NCI-H2196 treated with DMSO at 0.1 percent for 48 hours (cell line): ENCODE results near the gene GBP1.
"Not testable (repeated sequence)": the region's sequence is repeated elsewhere in the genome, so short reads cannot be mapped to it uniquely, and the experiment has no call there.

Experiments
- DNase-seq: peaks from one replicate; lab custom pipeline; 2025; ENCODE audit not compliant: unreplicated experiment; lab: John Stamatoyannopoulos, UW

Gene GBP1

GRCh38 chr1:89060091-89060490, 4.9 kb downstream of the GBP1 start:
- no peak for DNase-seq

DNA sequence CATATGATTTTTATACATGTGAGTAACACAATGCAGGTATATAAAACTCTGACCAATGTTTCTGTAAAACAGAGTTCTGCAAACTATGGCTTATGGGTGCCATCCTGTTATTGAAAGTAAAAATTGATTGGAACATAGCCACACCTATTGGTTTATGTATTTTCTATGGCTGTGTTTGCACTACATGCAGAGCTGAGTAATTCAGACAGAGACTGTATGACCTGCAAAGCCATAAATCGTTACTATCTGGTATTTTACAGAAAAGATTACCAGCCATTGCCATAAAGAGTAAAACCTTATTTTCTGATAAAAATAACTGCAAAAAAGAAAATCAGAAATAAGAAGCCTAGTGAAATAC, 13.1 kb downstream of the GBP1 start:
- no peak for DNase-seq

DNA sequence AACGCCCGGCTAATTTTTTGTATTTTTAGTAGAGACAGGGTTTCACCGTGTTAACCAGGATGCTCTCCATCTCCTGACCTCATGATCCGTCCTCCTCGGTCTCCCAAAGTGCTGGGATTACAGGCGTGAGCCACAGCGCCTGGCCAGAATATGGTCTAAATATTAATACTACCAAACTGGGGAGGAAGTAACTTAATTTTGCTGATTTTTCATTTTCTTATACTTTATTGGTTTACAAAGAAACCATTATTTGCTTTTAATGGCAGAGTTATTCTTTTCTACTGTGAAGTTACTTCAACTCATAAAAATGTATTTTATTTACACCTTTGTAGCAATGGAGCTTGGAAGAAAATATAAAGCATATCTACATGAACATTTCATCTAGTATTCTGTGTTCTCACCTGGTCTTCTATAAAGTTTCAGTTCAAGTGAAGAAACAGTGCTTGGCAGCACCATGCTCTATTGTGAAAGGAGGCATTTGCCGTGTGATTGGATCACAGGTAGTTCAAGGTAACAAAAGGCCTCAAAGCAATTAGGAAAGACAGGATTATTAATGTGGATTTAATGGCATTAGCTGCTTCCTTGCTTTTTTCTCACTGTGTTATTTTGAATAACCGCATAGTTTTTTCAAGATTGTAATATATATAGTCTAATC, 13.6 kb downstream of the GBP1 start:
- DNase-seq = no peak

- DNase-seq = no peak
These were observed 14.4 kb downstream of the GBP1 start for GRCh38 chr1:89050649-89051033.

DNA sequence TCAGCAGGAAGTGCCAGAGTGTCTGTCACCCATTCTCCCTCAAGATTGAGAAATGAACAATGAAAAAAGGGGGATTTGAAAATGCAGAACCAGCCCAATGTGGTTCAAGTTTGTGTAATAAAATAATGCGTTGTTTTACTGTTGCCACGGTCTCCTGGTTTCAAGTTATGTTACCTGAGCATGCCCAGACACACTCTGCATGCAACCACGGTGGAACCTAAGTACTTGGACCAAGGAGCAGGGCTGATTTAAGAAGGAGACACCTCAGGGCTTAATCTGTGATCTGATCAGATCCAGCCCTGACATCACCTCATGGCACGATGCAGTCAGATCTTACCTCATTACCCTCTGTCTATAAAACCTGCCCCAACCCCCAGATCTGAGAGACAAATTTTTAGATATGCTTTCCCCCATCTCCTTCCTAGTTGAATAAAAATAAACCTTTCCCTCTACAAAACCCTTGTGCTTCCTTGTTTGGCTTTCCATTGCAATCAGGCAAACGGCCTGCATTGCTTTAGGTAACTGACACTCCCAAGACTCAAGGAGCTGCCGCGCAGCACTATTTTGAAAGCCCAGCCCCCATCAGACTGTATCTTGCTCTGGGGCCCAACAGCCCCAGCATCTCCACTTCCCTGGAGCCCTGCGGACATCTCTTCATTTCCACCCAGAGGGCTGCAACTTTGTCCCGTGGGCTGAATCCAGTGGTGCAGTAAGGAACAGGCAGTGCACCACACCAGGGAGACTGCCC, 14.9 kb downstream of the GBP1 start:
- not testable (repeated sequence) for DNase-seq

GRCh38 chr1:89049187-89049586, 15.8 kb downstream of the GBP1 start:
- DNase-seq = not testable (repeated sequence)

DNA sequence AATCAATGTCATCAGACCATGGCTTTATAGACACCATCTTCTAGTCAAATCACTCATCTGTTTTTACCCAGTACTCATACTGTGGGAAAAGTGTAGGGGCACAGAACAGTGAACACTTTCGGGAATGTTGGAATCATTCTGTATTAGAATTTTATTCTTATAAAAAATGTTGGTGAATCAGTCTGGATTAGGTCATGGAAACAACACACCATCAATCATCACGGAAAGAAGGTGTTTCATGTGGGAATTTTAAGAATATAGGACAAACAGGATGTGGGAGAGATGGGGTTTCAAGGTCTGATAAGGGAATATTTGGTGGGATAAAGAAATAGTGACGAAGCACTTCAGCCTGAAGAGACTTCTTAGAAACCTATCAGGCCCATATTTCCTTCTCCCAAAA, 17.3 kb downstream of the GBP1 start:
- no peak for DNase-seq

GRCh38 chr1:89046318-89047183, 18.5 kb downstream of the GBP1 start:
- not testable (repeated sequence) for DNase-seq

- no peak for DNase-seq
These were observed 19.9 kb downstream of the GBP1 start for GRCh38 chr1:89044970-89045721.

DNA sequence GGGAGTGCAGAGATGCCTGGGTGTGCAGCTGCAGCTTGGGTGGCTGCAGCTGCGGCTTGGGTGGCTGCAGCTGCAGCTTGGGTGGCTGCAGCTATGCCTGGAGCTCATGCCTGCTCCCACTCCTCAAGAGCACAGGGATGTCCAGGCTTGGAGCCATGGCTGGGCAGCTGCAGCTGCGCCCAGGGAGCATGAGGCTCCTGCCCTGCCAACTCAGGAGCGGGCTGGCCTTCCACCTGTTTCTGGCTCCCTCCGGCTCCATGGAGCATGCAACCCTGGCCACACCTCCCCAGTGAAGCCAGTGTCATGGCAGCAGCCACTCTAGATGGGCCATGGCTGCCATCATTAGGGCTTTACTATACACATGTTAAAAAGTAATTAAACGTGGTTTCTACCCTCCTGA, 21.1 kb downstream of the GBP1 start:
- DNase-seq = no peak

GRCh38 chr1:89042491-89042890, 22.5 kb downstream of the GBP1 start:
- DNase-seq = no peak

DNA sequence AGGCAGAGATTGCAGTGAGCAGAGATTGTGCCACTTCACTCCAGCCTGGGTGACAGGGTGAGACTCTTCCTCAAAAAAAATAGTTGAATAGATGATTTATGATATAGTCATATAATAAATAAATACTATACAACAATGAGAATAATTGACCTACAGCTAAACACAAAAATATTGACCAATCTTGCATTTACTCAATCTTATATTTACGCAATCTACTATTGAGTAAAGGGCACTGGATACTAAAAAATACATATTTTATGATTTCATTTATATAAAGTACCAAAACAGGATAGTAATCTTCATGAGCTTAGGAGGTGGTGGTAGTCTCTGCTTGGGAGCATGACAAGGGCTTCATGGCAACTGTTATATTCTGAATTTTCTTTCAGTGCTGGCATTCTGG, 23.3 kb downstream of the GBP1 start:
- no peak for DNase-seq

- DNase-seq = no peak
These were observed 23.8 kb downstream of the GBP1 start for GRCh38 chr1:89041119-89041641.

DNA sequence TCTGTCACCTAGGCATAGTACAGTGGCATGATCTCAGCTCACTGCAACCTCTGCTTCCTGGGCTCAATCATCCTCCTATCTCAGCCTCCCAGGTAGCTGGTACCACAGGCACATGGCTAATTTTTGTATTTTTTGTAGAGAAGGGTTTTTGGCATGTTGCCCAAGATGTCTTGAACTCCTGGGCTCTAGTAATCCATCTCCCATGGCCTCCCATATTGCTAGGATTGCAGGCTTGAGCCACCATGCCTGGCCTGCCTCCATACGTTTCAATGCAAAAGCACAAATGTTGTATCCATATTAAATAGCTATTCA, 24.7 kb downstream of the GBP1 start:
- DNase-seq = no peak

- no peak for DNase-seq
These were observed 27.8 kb downstream of the GBP1 start for GRCh38 chr1:89037186-89037585.

DNA sequence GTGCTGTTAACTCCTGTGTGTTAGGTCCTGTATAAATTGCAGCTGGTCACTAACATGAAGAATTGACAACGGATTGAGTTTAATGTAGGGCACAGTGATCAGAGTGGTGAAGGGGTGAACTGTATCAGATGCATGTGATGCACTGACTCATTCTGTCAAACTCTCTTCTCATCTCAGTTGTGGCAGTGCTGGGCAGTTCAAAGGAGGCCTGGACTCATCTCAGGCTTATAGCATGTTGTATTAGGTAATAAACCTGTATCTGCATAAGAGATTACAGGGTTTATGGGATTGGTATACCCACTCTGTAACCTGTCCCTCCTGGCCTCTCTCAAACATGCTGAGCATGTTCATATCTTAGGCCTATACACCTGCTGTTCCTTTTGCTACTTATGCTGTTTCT, 29.9 kb downstream of the GBP1 start:
- DNase-seq = no peak

GRCh38 chr1:89034004-89034403, 31.0 kb downstream of the GBP1 start:
- not testable (repeated sequence) for DNase-seq

- not testable (repeated sequence) for DNase-seq
These were observed 36.0 kb downstream of the GBP1 start for GRCh38 chr1:89029051-89029450.

DNA sequence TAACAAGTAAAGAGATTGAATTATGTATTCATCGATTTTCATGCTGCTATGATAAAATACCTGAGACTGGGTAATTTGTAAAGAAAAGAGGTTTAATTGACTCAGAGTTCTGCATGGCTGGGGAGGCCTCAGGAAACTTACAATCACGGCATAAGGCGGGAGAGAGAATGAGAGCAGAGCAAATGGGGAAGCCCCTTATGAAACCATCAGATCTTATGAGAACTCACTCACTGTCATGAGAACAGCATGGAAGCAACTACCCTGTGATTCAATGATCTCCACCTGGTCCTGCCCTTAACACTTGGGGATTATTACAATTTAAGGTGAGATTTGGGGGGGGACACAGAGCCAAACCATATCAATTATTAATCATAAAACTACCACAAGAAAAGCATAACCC, 39.1 kb downstream of the GBP1 start:
- no peak for DNase-seq

GRCh38 chr1:89023026-89023425, 42.0 kb downstream of the GBP1 start:
- no peak for DNase-seq
